Gastrocnemius medialis (tissue), 4 donors: ENCODE measurements around the gene AFTPH. TPM values are rescaled to one million over a fixed set of nuclear protein-coding genes. Genes with fewer than 3 reads are reported as not detected.

Experiments used
- ATAC-seq, 2 donors: fragments of 150-250 bp; one replicate each; pipeline ENCODE4 v1.9.1; 2016
- DNase-seq, 2 donors: peaks; one replicate each; pipeline ENCODE4 v3.0.0-alpha.2; 2019
- H3K27ac ChIP-seq, 4 donors: fragments of 200-600 bp; sonication (generic); 1 replicate in 1 of 4; 2 replicates in 3 of 4; pipeline ENCODE4 v1.5.1; 2016 to 2018; ENCODE audit warnings: mild to moderate bottlenecking in 2 of 4, moderate library complexity in 1 of 4
- H3K27me3 ChIP-seq, 3 donors: fragments of 200-600 bp; sonication (generic) in 2 of 3; 1 replicate in 1 of 3; 2 replicates in 2 of 3; pipeline versions ENCODE4 v1.5.1 to v1.6.0; 2016 to 2019; ENCODE audit warnings: mild to moderate bottlenecking in 1 of 3, moderate library complexity in 1 of 3
- H3K36me3 ChIP-seq, 2 donors: fragments of 200-600 bp; sonication (generic) in 1 of 2; one replicate each; pipeline ENCODE4 v1.5.1; 2017 to 2018
- H3K4me1 ChIP-seq, 2 donors: fragments of 200-600 bp; sonication (generic) in 1 of 2; one replicate each; pipeline ENCODE4 v1.5.1; 2016 to 2017; ENCODE audit warnings: mild to moderate bottlenecking in 2 of 2
- H3K4me3 ChIP-seq, 4 donors: fragments of 200-600 bp; sonication (generic) in 3 of 4; 1 replicate in 1 of 4; 2 replicates in 3 of 4; pipeline ENCODE4 v1.5.1; 2016 to 2019; ENCODE audit warnings: mild to moderate bottlenecking in 2 of 4
- H3K9me3 ChIP-seq, 3 donors: fragments of 200-600 bp; sonication (generic) in 2 of 3; 1 replicate in 1 of 3; 2 replicates in 2 of 3; pipeline ENCODE4 v1.5.1; 2016 to 2019
- POLR2A ChIP-seq, 2 donors: fragments of 450-650 bp; IDR thresholded peaks; one replicate each; pipeline ENCODE4 v1.6.1; 2017; ENCODE audit warnings: antibody characterized with exemption in 2 of 2, mild to moderate bottlenecking in 2 of 2, moderate library complexity in 2 of 2
- in situ Hi-C, 4 donors: fragments of 200-750 bp; cut with MboI; loops; one replicate each; pipeline versions ENCODE4 v1.15.0 to v1.8.0; 2017; ENCODE audit warnings: low sequenced_read_pairs in 4 of 4
- intact Hi-C: fragments of 100-400 bp; cut with DNase I; formaldehyde crosslinking; loops from one replicate; pipeline ENCODE4 v1.15.1; 2023; ENCODE audit warnings: low total_unique reads
- total RNA-seq, 4 donors: library from RNA; depleted of rRNA; stranded (reverse); fragments of >200 nt; gene quantifications; one replicate each; pipeline versions ENCODE4 v1.1.0 to v1.2.3, GENCODE V29; 2016
- TF ChIP-seq, protein P1 (sequence below), 5 experiments: fragments of 450-650 bp in 3 of 5; fragments of 200-600 bp in 2 of 5; sonication (generic) in 2 of 5; IDR thresholded peaks in 4 of 5; conservative IDR thresholded peaks in 1 of 5; 1 replicate in 4 of 5; 2 replicates in 1 of 5; pipeline ENCODE4 v1.5.1; 2016 to 2019; ENCODE audit warnings: antibody characterized with exemption in 5 of 5, mild to moderate bottlenecking in 3 of 5, moderate library complexity in 3 of 5

Gene AFTPH
- total RNA-seq, 4 donors from 2014 or later: 13.9 to 18.1 (median 14.8) TPM

GRCh38 chr2:64501946-64502345 lies 22.2 kb upstream of the AFTPH start:
- no peaks in the 10 kb centered on the region for H3K27me3 ChIP-seq
- intact Hi-C loops: no loop called here
- H3K4me3 ChIP-seq: no peak overlapping the region
- no peak overlapping the region for H3K27ac ChIP-seq
- in situ Hi-C loops: no loop called here
- TF ChIP-seq POLR2A (IDR thresholded peaks at IDR 0.05): no peak
- TF ChIP-seq, protein P1, sequence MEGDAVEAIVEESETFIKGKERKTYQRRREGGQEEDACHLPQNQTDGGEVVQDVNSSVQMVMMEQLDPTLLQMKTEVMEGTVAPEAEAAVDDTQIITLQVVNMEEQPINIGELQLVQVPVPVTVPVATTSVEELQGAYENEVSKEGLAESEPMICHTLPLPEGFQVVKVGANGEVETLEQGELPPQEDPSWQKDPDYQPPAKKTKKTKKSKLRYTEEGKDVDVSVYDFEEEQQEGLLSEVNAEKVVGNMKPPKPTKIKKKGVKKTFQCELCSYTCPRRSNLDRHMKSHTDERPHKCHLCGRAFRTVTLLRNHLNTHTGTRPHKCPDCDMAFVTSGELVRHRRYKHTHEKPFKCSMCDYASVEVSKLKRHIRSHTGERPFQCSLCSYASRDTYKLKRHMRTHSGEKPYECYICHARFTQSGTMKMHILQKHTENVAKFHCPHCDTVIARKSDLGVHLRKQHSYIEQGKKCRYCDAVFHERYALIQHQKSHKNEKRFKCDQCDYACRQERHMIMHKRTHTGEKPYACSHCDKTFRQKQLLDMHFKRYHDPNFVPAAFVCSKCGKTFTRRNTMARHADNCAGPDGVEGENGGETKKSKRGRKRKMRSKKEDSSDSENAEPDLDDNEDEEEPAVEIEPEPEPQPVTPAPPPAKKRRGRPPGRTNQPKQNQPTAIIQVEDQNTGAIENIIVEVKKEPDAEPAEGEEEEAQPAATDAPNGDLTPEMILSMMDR (IDR thresholded peaks at IDR 0.05 in 4 of 5, conservative IDR thresholded peaks at IDR 0.05 in 1 of 5): no peak
- no peaks in the 10 kb centered on the region for H3K9me3 ChIP-seq
- ATAC-seq: no peak
- no peak for DNase-seq
- H3K36me3 ChIP-seq: no peaks in the 10 kb centered on the region
- H3K4me1 ChIP-seq: no peaks in the 10 kb centered on the region

GRCh38 chr2:64502860-64503259 lies 21.3 kb upstream of the AFTPH start:
- H3K4me1 ChIP-seq: no peaks in the 10 kb centered on the region
- TF ChIP-seq, protein P1 (IDR thresholded peaks at IDR 0.05 in 4 of 5, conservative IDR thresholded peaks at IDR 0.05 in 1 of 5): no peak
- TF ChIP-seq POLR2A (IDR thresholded peaks at IDR 0.05): no peak
- ATAC-seq (no peak), DNase-seq (no peak)
- in situ Hi-C loops (no loop called here), intact Hi-C loops (no loop called here)
- no peaks in the 10 kb centered on the region for H3K36me3 ChIP-seq
- H3K9me3 ChIP-seq: no peaks in the 10 kb centered on the region
- H3K27ac ChIP-seq: no peak overlapping the region
- no peak overlapping the region for H3K4me3 ChIP-seq
- no peaks in the 10 kb centered on the region for H3K27me3 ChIP-seq

DNA sequence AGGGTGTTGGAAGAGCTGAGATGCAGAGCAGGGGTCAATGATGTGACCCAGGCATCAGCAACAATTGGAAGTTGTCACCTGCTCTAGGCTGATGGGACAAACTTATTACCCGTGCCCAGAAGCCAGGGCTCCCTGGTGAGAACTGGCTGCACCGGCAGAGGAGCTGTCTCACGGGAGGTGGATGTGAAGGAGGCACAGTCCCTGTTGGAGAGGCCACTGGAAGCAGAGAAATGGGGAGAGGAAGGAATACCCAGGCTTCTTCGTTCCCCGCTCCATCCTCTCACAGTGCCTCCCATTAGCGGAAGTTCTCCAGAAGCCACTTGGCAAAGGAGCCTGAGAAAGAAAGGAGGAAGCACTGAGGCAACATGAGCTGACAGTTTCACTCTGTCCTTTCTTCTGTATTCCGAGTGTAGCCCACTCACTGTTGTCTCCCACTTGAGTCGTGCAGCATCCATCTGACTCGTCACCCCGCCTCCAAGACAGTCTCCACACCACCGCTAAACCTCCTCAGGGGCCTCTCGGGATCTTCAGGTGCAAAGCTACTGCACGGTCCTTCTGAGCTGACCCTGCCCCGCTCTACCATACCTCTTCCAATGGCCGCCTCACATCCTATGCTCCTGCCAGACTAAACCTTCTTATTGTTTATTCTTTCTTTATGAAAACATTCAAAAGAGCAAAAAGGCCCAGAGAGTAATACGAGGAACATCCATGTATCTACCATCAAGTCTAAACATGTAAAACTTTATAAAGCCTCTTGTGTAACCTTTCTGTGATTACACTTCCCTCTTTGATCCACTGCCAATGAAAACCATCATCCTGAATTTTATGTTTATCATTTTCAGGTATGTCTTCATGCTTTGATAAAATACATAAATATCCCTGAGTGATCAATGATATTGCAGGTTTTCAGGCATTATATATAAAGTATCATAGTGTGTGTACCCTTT lies 19.1 kb upstream of the AFTPH start:
- DNase-seq (no peak), ATAC-seq (no peak)
- H3K4me1 ChIP-seq: no peaks in the 10 kb centered on the region
- in situ Hi-C loops: no loop called here
- no peak overlapping the region for H3K27ac ChIP-seq
- intact Hi-C loops: no loop called here
- H3K9me3 ChIP-seq: no peaks in the 10 kb centered on the region
- H3K36me3 ChIP-seq: no peaks in the 10 kb centered on the region
- no peak overlapping the region for H3K4me3 ChIP-seq
- no peaks in the 10 kb centered on the region for H3K27me3 ChIP-seq
- no peak for TF ChIP-seq POLR2A (IDR thresholded peaks at IDR 0.05)
- TF ChIP-seq, protein P1 (IDR thresholded peaks at IDR 0.05 in 4 of 5, conservative IDR thresholded peaks at IDR 0.05 in 1 of 5): no peak

DNA sequence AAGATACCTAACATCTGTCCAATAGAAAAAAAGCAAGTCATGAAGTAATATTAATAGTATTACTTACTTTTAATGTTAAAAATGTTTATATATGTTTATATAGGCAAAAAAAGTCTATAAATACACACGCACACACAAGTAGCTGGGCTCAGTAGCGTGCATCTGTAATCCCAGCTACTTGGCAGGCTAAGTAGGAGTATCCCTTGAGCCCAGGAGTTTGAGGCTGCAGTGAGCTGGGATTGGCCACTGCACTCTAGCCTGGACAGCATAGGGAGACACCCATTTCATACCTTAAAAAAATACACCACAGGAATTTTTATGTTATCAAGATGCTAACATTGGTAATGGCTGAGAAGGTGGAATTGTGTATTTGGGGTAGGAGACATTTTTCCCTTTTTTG lies 17.4 kb upstream of the AFTPH start:
- no peaks in the 10 kb centered on the region for H3K36me3 ChIP-seq
- no peak for TF ChIP-seq POLR2A (IDR thresholded peaks at IDR 0.05)
- TF ChIP-seq, protein P1 (IDR thresholded peaks at IDR 0.05 in 4 of 5, conservative IDR thresholded peaks at IDR 0.05 in 1 of 5): no peak
- in situ Hi-C loops: no loop called here

More for the DNA sequence above, 17.4 kb upstream of the AFTPH start:
- intact Hi-C loops: no loop called here
- ATAC-seq (no peak), DNase-seq (no peak)
- Histone ChIP-seq H3K27ac (no peak overlapping the region), H3K4me3 (no peak overlapping the region), H3K9me3 (no peaks in the 10 kb centered on the region), H3K27me3 (no peaks in the 10 kb centered on the region), H3K4me1 (no peaks in the 10 kb centered on the region)
